OCI-LY1 (cell line): ENCODE data around the gene MTHFSD.

ENCODE experiments used
- H2AFZ ChIP-seq: fragments of 200-600 bp; sonication (generic), shearing (Covaris generic); 2 replicates; pipeline ENCODE4 v1.6.0; 2014; ENCODE audit warnings: antibody characterized with exemption, mild to moderate bottlenecking, low read length
- H3F3A ChIP-seq: fragments of 200-600 bp; sonication (generic), shearing (Covaris generic); 2 replicates; pipeline ENCODE4 v1.6.0; 2014; ENCODE audit warnings: mild to moderate bottlenecking, antibody characterized with exemption, low read length, moderate library complexity; ENCODE audit not compliant: insufficient read depth
- H3K27ac ChIP-seq: fragments of 200-600 bp; sonication (generic); 2 replicates; pipeline ENCODE4 v1.5.1; 2014; ENCODE audit warnings: low read length, mixed run types, mild to moderate bottlenecking, low read depth; ENCODE audit not compliant: poor library complexity, severe bottlenecking
- H3K27me3 ChIP-seq: fragments of 200-600 bp; sonication (generic); 2 replicates; pipeline ENCODE4 v1.6.0; 2014; ENCODE audit warnings: antibody characterized with exemption, mild to moderate bottlenecking, low read length, moderate library complexity; ENCODE audit not compliant: insufficient read depth
- H3K36me3 ChIP-seq: fragments of 200-600 bp; sonication (generic); 2 replicates; pipeline ENCODE4 v1.6.1; 2014; ENCODE audit warnings: mild to moderate bottlenecking, antibody characterized with exemption, low read length, moderate library complexity, mixed read lengths; ENCODE audit not compliant: insufficient read depth
- H3K4me1 ChIP-seq: fragments of 200-600 bp; sonication (generic); 2 replicates; pipeline ENCODE4 v1.5.1; 2014; ENCODE audit warnings: mild to moderate bottlenecking, low read length, moderate library complexity; ENCODE audit not compliant: insufficient read depth, severe bottlenecking
- H3K4me2 ChIP-seq: fragments of 200-600 bp; sonication (generic), shearing (Covaris generic); 2 replicates; pipeline ENCODE4 v1.6.1; 2014; ENCODE audit warnings: low read length
- H3K4me3 ChIP-seq: fragments of 200-600 bp; sonication (generic); 2 replicates; pipeline ENCODE4 v1.5.1; 2014; ENCODE audit warnings: low read length, low read depth, mild to moderate bottlenecking, mixed read lengths; ENCODE audit not compliant: poor library complexity, severe bottlenecking
- H3K79me2 ChIP-seq: fragments of 200-600 bp; shearing (Covaris generic); 2 replicates; pipeline ENCODE4 v1.6.1; 2016; ENCODE audit warnings: mixed run types, low read length, mixed read lengths; ENCODE audit not compliant: insufficient read depth
- H3K9ac ChIP-seq: fragments of 200-600 bp; sonication (generic), shearing (Covaris generic); 2 replicates; pipeline ENCODE4 v1.6.1; 2014; ENCODE audit warnings: mild to moderate bottlenecking, low read length, mixed read lengths
- H3K9me2 ChIP-seq: fragments of 200-600 bp; sonication (generic), shearing (Covaris generic); 2 replicates; pipeline ENCODE4 v1.6.1; 2014; ENCODE audit warnings: low read depth, mild to moderate bottlenecking, low read length, mixed read lengths
- H3K9me3 ChIP-seq: fragments of 200-600 bp; shearing (Covaris generic); 2 replicates; pipeline ENCODE4 v1.6.1; 2014; ENCODE audit warnings: low read length, mixed read lengths
- H4K20me1 ChIP-seq: fragments of 200-600 bp; sonication (generic), shearing (Covaris generic); 2 replicates; pipeline ENCODE4 v1.6.0; 2016; ENCODE audit warnings: mild to moderate bottlenecking, low read length; ENCODE audit not compliant: insufficient read depth
- CTCF ChIP-seq: fragments of 200-600 bp; sonication (generic), shearing (Covaris generic); IDR thresholded peaks from 2 replicates; pipeline ENCODE4 v1.5.1; 2017; ENCODE audit warnings: mild to moderate bottlenecking, antibody characterized with exemption, low read length, moderate library complexity, mixed read lengths
- EZH2 ChIP-seq: fragments of 200-600 bp; sonication (generic), shearing (Covaris generic); IDR thresholded peaks from 2 replicates; pipeline ENCODE4 v1.8.0; 2017; ENCODE audit warnings: borderline replicate concordance, mixed run types, mild to moderate bottlenecking, antibody characterized with exemption, low read length, moderate library complexity, mixed read lengths

Gene MTHFSD, protein sequence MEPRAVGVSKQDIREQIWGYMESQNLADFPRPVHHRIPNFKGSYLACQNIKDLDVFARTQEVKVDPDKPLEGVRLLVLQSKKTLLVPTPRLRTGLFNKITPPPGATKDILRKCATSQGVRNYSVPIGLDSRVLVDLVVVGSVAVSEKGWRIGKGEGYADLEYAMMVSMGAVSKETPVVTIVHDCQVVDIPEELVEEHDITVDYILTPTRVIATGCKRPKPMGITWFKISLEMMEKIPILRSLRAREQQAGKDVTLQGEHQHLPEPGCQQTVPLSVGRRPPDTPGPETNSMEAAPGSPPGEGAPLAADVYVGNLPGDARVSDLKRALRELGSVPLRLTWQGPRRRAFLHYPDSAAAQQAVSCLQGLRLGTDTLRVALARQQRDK

GRCh38 chr16:86554917-86555703 is at the start of gene MTHFSD:
TSS of gene MTHFSD (minus strand) at chr16:86555235. CDS start at chr16:86555184, 51 bp downstream.
- Histone ChIP-seq H4K20me1 (no peaks in the 10 kb centered on the region), H3K9ac (peak within 1 kb of the TSS; percentile 91), H3K9me3 (no peaks in the 10 kb centered on the region), H3K4me2 (peak within 1 kb of the TSS; percentile 67), H3K79me2 (no peaks in the 10 kb centered on the region), H3K36me3 (peaks cover 22% of the 10 kb centered on the region), H2AFZ (no peak within 1 kb of the TSS), H3F3A (no peaks in the 10 kb centered on the region), H3K27me3 (no peaks in the 10 kb centered on the region), H3K27ac (peak within 1 kb of the TSS; percentile 49), H3K9me2 (no peaks in the 10 kb centered on the region), H3K4me3 (peak within 1 kb of the TSS; percentile 92), H3K4me1 (peaks cover 13% of the 10 kb centered on the region)
- TF ChIP-seq EZH2 = no peak
- no peak for TF ChIP-seq CTCF

DNA sequence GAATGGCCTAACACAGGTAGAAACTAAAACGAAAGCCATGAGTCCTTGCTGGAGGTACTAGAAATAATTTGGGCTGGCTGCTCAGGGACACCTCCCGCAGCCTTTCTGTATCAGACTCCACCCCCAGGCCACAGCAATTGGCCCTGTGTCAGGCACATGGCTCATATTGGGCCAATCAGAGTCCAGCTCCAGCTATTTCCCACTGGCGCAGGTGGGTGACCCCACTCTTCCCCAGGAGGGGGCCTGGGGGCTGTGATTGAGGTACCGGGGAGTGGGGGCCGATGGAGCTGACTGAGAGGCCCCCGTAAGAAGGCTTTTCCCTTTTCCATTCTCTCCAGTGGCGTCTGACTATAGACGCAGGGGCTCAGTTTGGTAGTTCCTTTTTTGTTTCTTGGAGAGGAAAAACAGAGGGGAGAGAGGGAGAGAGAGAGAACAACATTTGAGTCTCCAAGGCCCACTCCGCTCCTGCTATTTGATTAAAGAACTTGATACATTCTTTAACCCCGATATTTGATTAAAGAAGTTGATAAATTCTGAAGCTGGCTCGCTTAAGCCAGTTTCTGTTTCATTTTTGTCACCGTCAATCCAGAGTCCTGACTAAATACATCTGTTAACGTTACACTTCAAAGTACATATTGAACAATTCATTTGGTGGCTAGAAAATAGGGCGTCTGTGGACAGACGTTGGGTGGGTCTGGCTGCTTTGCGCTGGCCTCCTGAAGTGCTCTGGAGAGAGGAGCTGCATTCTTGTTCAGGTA is 49.6 kb upstream of the MTHFSD start:
- no peaks in the 10 kb centered on the region for H3F3A ChIP-seq
- no peak overlapping the region for H2AFZ ChIP-seq
- H3K9ac ChIP-seq = no peak overlapping the region
- H3K36me3 ChIP-seq = peaks cover 9% of the 10 kb centered on the region; the same call in 1 of the 2 replicates
- H3K79me2 ChIP-seq = no peaks in the 10 kb centered on the region
- peak overlapping the region; percentile 19 for H3K4me2 ChIP-seq
- no peaks in the 10 kb centered on the region for H3K4me1 ChIP-seq
- no peaks in the 10 kb centered on the region for H3K9me3 ChIP-seq
- no peak for TF ChIP-seq CTCF
- TF ChIP-seq EZH2 = no peak
- H4K20me1 ChIP-seq = no peaks in the 10 kb centered on the region
- H3K27me3 ChIP-seq = no peaks in the 10 kb centered on the region
- H3K9me2 ChIP-seq = no peaks in the 10 kb centered on the region
- peak overlapping the region; percentile 3 for H3K4me3 ChIP-seq
- no peak overlapping the region for H3K27ac ChIP-seq

DNA sequence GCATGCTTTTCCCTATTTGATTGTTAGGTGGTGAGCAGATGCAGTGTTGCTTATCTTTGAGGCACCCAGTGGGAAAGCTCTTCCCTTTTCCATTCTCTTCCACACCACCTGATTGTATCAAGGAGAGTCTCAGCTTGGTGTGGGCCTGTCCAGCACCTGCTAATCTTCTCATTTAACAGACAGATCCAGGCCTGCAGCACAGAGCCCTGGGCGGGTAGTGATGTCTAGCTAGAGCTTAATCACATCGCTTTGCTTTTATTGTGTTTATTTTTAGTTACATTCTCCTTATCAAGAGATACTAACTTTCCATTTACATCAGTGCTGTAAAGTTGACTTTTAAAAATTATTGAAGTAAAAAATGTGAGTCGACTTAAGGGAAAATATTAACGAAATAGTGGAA is 47.5 kb upstream of the MTHFSD start:
- no peak overlapping the region for H3K4me3 ChIP-seq
- no peaks in the 10 kb centered on the region for H3K79me2 ChIP-seq
- TF ChIP-seq CTCF = no peak
- TF ChIP-seq EZH2 = no peak
- no peaks in the 10 kb centered on the region for H3K9me2 ChIP-seq
- no peak overlapping the region for H3K27ac ChIP-seq
- H3K9me3 ChIP-seq = no peaks in the 10 kb centered on the region
- peaks cover 3% of the 10 kb centered on the region; the same call in 1 of the 2 replicates for H3K27me3 ChIP-seq
- H4K20me1 ChIP-seq = no peaks in the 10 kb centered on the region
- no peak overlapping the region for H2AFZ ChIP-seq
- H3K9ac ChIP-seq = no peak overlapping the region
- H3K4me1 ChIP-seq = no peaks in the 10 kb centered on the region
- no peaks in the 10 kb centered on the region for H3F3A ChIP-seq
- H3K4me2 ChIP-seq = no peak overlapping the region
- peaks cover 9% of the 10 kb centered on the region; the same call in 1 of the 2 replicates for H3K36me3 ChIP-seq
